OCI-LY7 (cell line): ENCODE measurements around the gene MTSS2. TPM values are rescaled to one million over a fixed set of nuclear protein-coding genes. Genes with fewer than 3 reads are reported as not detected.

Experiments
- BruUV-seq: library from RNA; stranded (reverse); fragments of 400-500 nt; replicated peaks from 2 replicates; lab custom pipeline; 2021; lab: Mats Ljungman, UMichigan
- CTCF ChIA-PET: fragments of 300-600 bp; sonication (Branson Sonifier 250); formaldehyde crosslinking; loops from one replicate; lab custom pipeline; 2022; ENCODE audit warnings: antibody characterized with exemption; ENCODE audit not compliant: unreplicated experiment; lab: Charles Lee
- POLR2A ChIA-PET: fragments of 300-600 bp; sonication (Branson Sonifier 250); formaldehyde crosslinking; loops from one replicate; lab custom pipeline; 2022; ENCODE audit warnings: antibody characterized with exemption; lab: Charles Lee
- DNase-seq: peaks from one replicate; pipeline ENCODE4 v3.0.0-alpha.2; 2015; ENCODE audit warnings: low spot score
- H2AFZ ChIP-seq: fragments of 200-600 bp; sonication (generic), shearing (Covaris generic); 2 replicates; pipeline ENCODE4 v1.6.1; 2014; ENCODE audit warnings: mild to moderate bottlenecking, antibody characterized with exemption, low read length, moderate library complexity
- H3K27ac ChIP-seq: fragments of 200-600 bp; sonication (generic); 2 replicates; pipeline ENCODE4 v1.5.1; 2014; ENCODE audit warnings: mixed run types, low read depth, mild to moderate bottlenecking, moderate library complexity, low read length, inconsistent platforms; ENCODE audit not compliant: poor library complexity, severe bottlenecking
- H3K36me3 ChIP-seq: fragments of 200-600 bp; sonication (generic); 2 replicates; pipeline ENCODE4 v1.6.1; 2014; ENCODE audit warnings: mild to moderate bottlenecking, antibody characterized with exemption, low read length, moderate library complexity, mixed read lengths; ENCODE audit not compliant: insufficient read depth
- H3K4me1 ChIP-seq: fragments of 200-600 bp; sonication (generic); 2 replicates; pipeline ENCODE4 v1.5.1; 2014; ENCODE audit warnings: mild to moderate bottlenecking, low read length; ENCODE audit not compliant: insufficient read depth, poor library complexity, severe bottlenecking
- H3K4me2 ChIP-seq: fragments of 200-600 bp; sonication (generic); 2 replicates; pipeline ENCODE4 v1.6.1; 2014; ENCODE audit warnings: mild to moderate bottlenecking, low read length
- H3K4me3 ChIP-seq: fragments of 200-600 bp; sonication (generic); 2 replicates; pipeline ENCODE4 v1.5.1; 2014; ENCODE audit warnings: mild to moderate bottlenecking, low read depth, low read length; ENCODE audit not compliant: poor library complexity, severe bottlenecking
- H3K79me2 ChIP-seq: fragments of 200-600 bp; sonication (generic); 2 replicates; pipeline ENCODE4 v1.6.1; 2016; ENCODE audit warnings: low read depth, mild to moderate bottlenecking, low read length, moderate library complexity, mixed read lengths; ENCODE audit not compliant: insufficient read depth
- H3K9me2 ChIP-seq: fragments of 200-600 bp; sonication (generic); 2 replicates; pipeline ENCODE4 v1.6.1; 2016; ENCODE audit warnings: mild to moderate bottlenecking, low read length, mixed read lengths; ENCODE audit not compliant: insufficient read depth
- H3K9me3 ChIP-seq: fragments of 200-600 bp; sonication (generic); 2 replicates; pipeline ENCODE4 v1.6.1; 2014; ENCODE audit warnings: mild to moderate bottlenecking, mixed run types, low read length, mixed read lengths
- H4K20me1 ChIP-seq: fragments of 200-600 bp; sonication (generic); 2 replicates; pipeline ENCODE4 v1.6.1; 2014; ENCODE audit warnings: mild to moderate bottlenecking, antibody characterized with exemption, low read length, moderate library complexity, mixed read lengths; ENCODE audit not compliant: insufficient read depth
- CTCF ChIP-seq: fragments of 200-600 bp; sonication (generic); conservative IDR thresholded peaks from 2 replicates; pipeline ENCODE4 v1.5.1; 2014; ENCODE audit warnings: mild to moderate bottlenecking, antibody characterized with exemption, low read length, moderate library complexity, mixed read lengths
- EZH2phosphoT487 ChIP-seq: fragments of 200-600 bp; sonication (generic); IDR thresholded peaks from 2 replicates; pipeline ENCODE4 v1.6.1; 2018; ENCODE audit warnings: low read depth, borderline replicate concordance, mild to moderate bottlenecking, mixed run types, antibody characterized with exemption, low read length, moderate library complexity, mixed read lengths
- intact Hi-C: fragments of 100-400 bp; cut with micrococcal nuclease; formaldehyde crosslinking; loops from one replicate; pipeline ENCODE4 v1.10.0; 2022; ENCODE audit not compliant: unreplicated experiment
- total RNA-seq, 2 experiments: library from RNA; depleted of rRNA in 1 of 2; stranded (reverse); fragments of >200 nt in 1 of 2; shearing (Covaris generic) in 1 of 2; gene quantifications; 2 replicates each; pipeline ENCODE4 v1.2.3, GENCODE V29; 2014 to 2022

Gene MTSS2
- total RNA-seq, 2 experiments from 2014 or later = 0.17 to 0.19 TPM

GRCh38 chr16:70683146-70683944, 2.5 kb downstream of the MTSS2 start:
- DNase-seq = no peak
- CTCF ChIA-PET = no interaction called here
- H3K36me3 ChIP-seq = no peaks in the 10 kb centered on the region
- POLR2A ChIA-PET = no interaction called here
- H3K4me1 ChIP-seq = no peaks in the 10 kb centered on the region
- no peak overlapping the region for H3K4me3 ChIP-seq
- intact Hi-C loops = loop anchor here (5.0 kb wide), 1 partner anchor 89 kb away; no protein-coding TSS in a partner anchor
- no peaks in the 10 kb centered on the region for H3K9me2 ChIP-seq
- no peak overlapping the region for H2AFZ ChIP-seq
- H3K79me2 ChIP-seq = no peaks in the 10 kb centered on the region
- H3K4me2 ChIP-seq = no peak overlapping the region
- H3K9me3 ChIP-seq = no peaks in the 10 kb centered on the region
- no peak overlapping the region for H3K27ac ChIP-seq
- no TSS peak for BruUV-seq
- no peaks in the 10 kb centered on the region for H4K20me1 ChIP-seq
- TF ChIP-seq CTCF = no peak
- no peak for TF ChIP-seq EZH2phosphoT487

GRCh38 chr16:70682239-70683145, 3.4 kb downstream of the MTSS2 start:
- no peaks in the 10 kb centered on the region for H4K20me1 ChIP-seq
- no peak overlapping the region for H3K4me3 ChIP-seq
- no peaks in the 10 kb centered on the region for H3K9me2 ChIP-seq
- DNase-seq = no peak
- H3K36me3 ChIP-seq = no peaks in the 10 kb centered on the region
- BruUV-seq = no TSS peak
- TF ChIP-seq CTCF = no peak
- no peak for TF ChIP-seq EZH2phosphoT487
- CTCF ChIA-PET = no interaction called here
- no peaks in the 10 kb centered on the region for H3K9me3 ChIP-seq
- no peaks in the 10 kb centered on the region for H3K79me2 ChIP-seq
- intact Hi-C loops = loop anchor here (5.0 kb wide), 1 partner anchor 90 kb away; no protein-coding TSS in a partner anchor
- no peak overlapping the region for H3K27ac ChIP-seq
- POLR2A ChIA-PET = interaction anchor here (0.6 kb wide), 1 partner anchor 113 kb away, joined by 4 read pairs; no protein-coding TSS in a partner anchor
- H3K4me1 ChIP-seq = no peaks in the 10 kb centered on the region
- no peak overlapping the region for H3K4me2 ChIP-seq
- no peak overlapping the region for H2AFZ ChIP-seq
